Cardiac muscle cell (in vitro differentiated cells and primary cell): ENCODE measurements around the gene P4HTM. TPM values are rescaled to one million over a fixed set of nuclear protein-coding genes. Genes with fewer than 3 reads are reported as not detected.
"Not testable (repeated sequence)": the region's sequence is repeated elsewhere in the genome, so short reads cannot be mapped to it uniquely, and the experiment has no call there.

Experiments
- DNase-seq, 2 donors: peaks; one replicate each; pipeline versions ENCODE4 v3.0.0 to v3.0.0-alpha.2; 2010 to 2017; ENCODE audit warnings: low read depth in 1 of 2, low spot score in 1 of 2
- H3K27ac ChIP-seq: fragments of 200-600 bp; sonication (generic); 2 replicates; pipeline ENCODE4 v1.5.1; 2016
- H3K27me3 ChIP-seq: fragments of 200-600 bp; sonication (generic); 2 replicates; pipeline ENCODE4 v1.6.0; 2016; ENCODE audit warnings: control low read depth
- H3K36me3 ChIP-seq: fragments of 200-600 bp; sonication (generic); 2 replicates; pipeline ENCODE4 v1.5.1; 2016; ENCODE audit warnings: control low read depth
- H3K4me1 ChIP-seq: fragments of 200-600 bp; sonication (generic); 2 replicates; pipeline ENCODE4 v1.8.1; 2017; ENCODE audit warnings: low read depth, mild to moderate bottlenecking, mixed run types
- H3K4me3 ChIP-seq: fragments of 200-600 bp; sonication (generic); 2 replicates; pipeline ENCODE4 v1.5.1; 2016; ENCODE audit warnings: mild to moderate bottlenecking
- H3K9me3 ChIP-seq: fragments of 200-600 bp; sonication (generic); 2 replicates; pipeline ENCODE4 v1.5.1; 2017; ENCODE audit warnings: low read depth, mild to moderate bottlenecking, control low read depth
- CTCF ChIP-seq: IDR thresholded peaks from 2 replicates; pipeline ENCODE4 v1.5.1; 2012; ENCODE audit warnings: low read depth, mild to moderate bottlenecking, low read length
- polyA plus RNA-seq: library from polyadenylated mRNA; unstranded; fragments of >200 nt; fragmentation: Nextera tagmentation; extraction: Ambion mirVana; gene quantifications from 2 replicates; pipeline ENCODE4 v1.2.1, GENCODE V29; 2016
- total RNA-seq: library from RNA; depleted of rRNA; stranded (reverse); fragments of >200 nt; gene quantifications from 2 replicates; pipeline ENCODE4 v1.2.3, GENCODE V29; 2016

The P4HTM gene
- total and polyA plus RNA-seq, 2 experiments from 2014 or later = 60.4 to 76.5 TPM

- Histone ChIP-seq H3K4me1 (no peaks in the 10 kb centered on the region), H3K27ac (peak overlapping the region; percentile 77), H3K9me3 (no peaks in the 10 kb centered on the region), H3K4me3 (peak overlapping the region; percentile 84), H3K27me3 (no peaks in the 10 kb centered on the region), H3K36me3 (no peaks in the 10 kb centered on the region)
- peak; percentile 27 to 72 for DNase-seq
- no peak for TF ChIP-seq CTCF
Observed at GRCh38 chr3:49006408-49007067, 16.5 kb downstream of the P4HTM start.

GRCh38 chr3:49007068-49007770 is 17.2 kb downstream of the P4HTM start, which contains the start of gene WDR6:
TSS of gene WDR6 (plus strand) at chr3:49007391. CDS start at chr3:49007432, 41 bp downstream.
- Histone ChIP-seq H3K4me1 (no peaks in the 10 kb centered on the region), H3K4me3 (peak within 1 kb of the TSS; percentile 84), H3K36me3 (peaks cover 4% of the 10 kb centered on the region), H3K27me3 (no peaks in the 10 kb centered on the region), H3K27ac (peak within 1 kb of the TSS; percentile 94), H3K9me3 (no peaks in the 10 kb centered on the region)
- DNase-seq = peak; percentile 99
- TF ChIP-seq CTCF = peak; percentile 43

GRCh38 chr3:49007771-49008528 is 17.9 kb downstream of the P4HTM start:
- Histone ChIP-seq H3K4me3 (peak overlapping the region; percentile 84), H3K36me3 (peaks cover 4% of the 10 kb centered on the region), H3K27ac (peak overlapping the region; percentile 94), H3K4me1 (no peaks in the 10 kb centered on the region), H3K9me3 (no peaks in the 10 kb centered on the region), H3K27me3 (no peaks in the 10 kb centered on the region)
- no peak for TF ChIP-seq CTCF
- peak; percentile 88 to 92 for DNase-seq

- H3K27me3 ChIP-seq, H3K4me3 ChIP-seq, H3K9me3 ChIP-seq, DNase-seq, H3K4me1 ChIP-seq: not testable (repeated sequence)
- H3K27ac ChIP-seq = peak overlapping the region; percentile 62
- peaks cover 11% of the 10 kb centered on the region for H3K36me3 ChIP-seq
Observed at GRCh38 chr3:49008627-49009026, 18.6 kb downstream of the P4HTM start.

- TF ChIP-seq CTCF = no peak
- H3K9me3 ChIP-seq = no peaks in the 10 kb centered on the region
- H3K4me1 ChIP-seq = no peaks in the 10 kb centered on the region
- no peak for DNase-seq
- no peak overlapping the region for H3K27ac ChIP-seq
- H3K4me3 ChIP-seq = no peak overlapping the region
- peaks cover 17% of the 10 kb centered on the region for H3K36me3 ChIP-seq
- no peaks in the 10 kb centered on the region for H3K27me3 ChIP-seq
Observed at GRCh38 chr3:49009396-49009795, 19.4 kb downstream of the P4HTM start.
